Stimulated activated CD8-positive, alpha-beta memory T cell treated with anti-CD3 and anti-CD28 coated beads, Interleukin-15, amount 100 ng/mL, for 4 hours (primary cell): ENCODE data around the gene MGRN1.

Experiments used
- DNase-seq, 2 donors: peaks; one replicate each; pipeline ENCODE4 v3.0.0-alpha.2; 2020; ENCODE audit warnings: low read depth in 2 of 2

The MGRN1 gene

DNA sequence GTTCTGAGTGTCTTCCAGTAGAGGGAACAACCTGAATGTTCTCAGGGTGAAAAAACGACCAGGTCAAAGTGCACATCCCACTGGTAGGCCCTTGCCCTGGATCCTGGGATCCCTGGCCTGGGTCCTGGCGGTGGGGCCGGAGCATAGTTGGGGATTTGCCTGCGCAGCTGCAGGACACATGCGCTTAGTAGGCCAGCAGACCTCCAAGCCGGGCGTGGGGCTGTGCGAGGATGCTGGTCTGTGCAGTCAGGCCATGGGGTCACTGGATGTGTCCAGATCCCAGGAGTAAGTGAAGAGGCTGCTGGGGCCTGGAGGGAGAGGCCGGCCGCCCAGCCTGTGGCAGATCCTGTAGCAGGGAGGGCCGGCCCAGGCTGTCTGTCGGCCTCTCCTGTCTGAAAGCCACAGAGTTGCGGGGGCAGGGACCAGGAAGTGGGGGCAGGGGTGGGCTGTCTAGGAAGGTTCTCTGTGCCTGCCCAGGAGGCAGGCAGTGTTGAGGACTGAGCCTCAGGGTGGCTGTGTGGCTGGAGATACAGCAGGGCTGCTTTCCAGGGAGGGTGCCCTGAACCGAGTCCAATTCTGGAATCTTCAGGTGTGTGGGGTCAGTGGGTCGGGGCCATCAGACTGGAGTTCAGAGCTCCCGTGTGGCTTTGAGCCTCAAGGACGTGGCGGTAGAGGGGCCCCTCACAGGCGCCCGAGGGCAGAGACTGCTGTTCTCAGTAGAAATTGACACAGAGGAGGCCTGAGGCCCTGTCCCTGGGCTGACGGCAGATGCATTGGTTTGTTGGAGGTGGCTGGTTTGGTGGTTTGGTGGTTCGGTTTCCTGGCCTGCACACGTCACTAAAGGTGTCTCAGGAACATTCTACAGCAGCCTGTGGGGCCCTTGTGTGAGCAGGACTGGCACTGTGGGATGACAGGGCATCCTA, 51.5 kb downstream of the MGRN1 start:
- peak in 1 of 2 donors; percentile 34 for DNase-seq

DNA sequence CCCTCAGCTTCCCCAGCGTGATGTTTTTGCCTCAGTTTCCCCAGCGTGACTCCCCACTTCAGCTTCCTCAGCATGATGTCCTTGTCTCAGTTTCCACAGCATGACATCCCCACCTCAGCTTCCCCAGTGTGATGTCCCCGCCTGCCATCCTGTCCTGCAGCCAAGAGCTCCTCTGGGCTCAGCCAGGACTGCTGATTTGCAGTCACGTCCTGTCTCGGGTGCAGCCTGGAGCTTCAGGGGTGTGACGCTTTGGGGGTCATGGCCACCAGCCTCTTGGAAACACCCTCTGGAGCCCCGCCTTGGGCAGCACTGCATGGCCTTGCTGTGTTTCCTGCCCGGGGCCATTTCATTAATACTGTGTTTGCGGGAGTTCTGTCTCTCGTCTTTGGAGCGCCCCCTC, 52.2 kb downstream of the MGRN1 start:
- no peak for DNase-seq

DNA sequence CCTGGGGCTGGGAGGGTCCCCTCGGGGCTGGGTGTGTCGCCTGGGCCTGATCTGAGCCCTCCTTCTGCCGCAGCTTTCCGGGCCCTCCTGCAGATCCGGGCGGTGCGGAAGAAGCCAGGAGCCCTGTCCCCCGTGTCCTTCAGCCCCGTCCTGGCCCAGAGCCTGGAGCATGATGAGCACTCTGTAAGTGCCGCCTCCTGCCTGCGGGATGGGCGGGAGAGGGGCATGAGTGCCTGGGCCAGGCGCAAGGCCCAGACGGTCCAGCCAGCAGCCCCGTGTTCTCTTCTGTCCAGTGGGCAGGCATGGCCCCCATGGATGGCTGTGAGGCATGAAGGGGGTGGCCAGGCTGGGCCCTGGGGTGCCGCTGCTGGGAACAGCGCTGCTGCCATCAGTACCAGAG, 52.8 kb downstream of the MGRN1 start:
- no peak for DNase-seq

DNA sequence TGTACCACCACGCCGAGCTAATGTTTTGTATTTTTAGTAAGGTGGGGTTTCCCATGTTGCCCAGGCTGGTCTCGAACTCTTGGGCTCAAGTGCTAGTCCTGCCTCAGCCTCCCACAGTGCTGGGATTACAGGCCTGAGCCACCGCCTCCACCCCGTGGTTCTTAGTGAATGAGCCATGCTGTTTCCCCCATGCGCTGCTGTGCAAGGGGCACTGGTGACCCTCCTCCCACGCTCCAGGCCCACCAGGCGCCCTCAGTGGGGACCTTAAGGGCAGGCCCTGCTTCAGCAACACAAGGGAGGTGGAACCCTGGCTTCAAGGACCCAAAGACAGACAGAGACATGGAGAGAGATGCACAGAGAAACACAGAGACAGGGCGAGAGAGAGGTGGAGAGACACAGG, 53.4 kb downstream of the MGRN1 start:
- DNase-seq: no peak

DNA sequence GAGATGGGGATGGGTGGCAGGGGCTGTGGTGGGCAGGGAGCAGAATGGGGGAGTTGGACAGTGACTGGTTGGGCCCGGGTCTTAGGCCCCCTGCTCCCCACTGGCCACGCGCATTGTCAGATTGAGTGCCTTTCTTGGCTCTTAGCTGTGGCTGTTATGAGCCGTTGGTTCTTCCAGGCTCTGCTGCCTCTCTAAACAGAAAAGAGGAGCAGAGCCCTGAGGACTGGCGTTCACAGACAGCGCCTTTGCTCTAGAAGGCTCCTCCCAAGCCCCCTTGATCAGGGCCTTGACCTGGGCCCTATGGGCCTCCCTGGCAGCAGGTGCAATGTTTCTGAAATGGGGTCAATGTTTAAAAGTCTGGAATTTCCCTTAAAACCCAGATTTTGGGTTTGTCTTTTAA, 54.0 kb downstream of the MGRN1 start:
- no peak for DNase-seq

DNA sequence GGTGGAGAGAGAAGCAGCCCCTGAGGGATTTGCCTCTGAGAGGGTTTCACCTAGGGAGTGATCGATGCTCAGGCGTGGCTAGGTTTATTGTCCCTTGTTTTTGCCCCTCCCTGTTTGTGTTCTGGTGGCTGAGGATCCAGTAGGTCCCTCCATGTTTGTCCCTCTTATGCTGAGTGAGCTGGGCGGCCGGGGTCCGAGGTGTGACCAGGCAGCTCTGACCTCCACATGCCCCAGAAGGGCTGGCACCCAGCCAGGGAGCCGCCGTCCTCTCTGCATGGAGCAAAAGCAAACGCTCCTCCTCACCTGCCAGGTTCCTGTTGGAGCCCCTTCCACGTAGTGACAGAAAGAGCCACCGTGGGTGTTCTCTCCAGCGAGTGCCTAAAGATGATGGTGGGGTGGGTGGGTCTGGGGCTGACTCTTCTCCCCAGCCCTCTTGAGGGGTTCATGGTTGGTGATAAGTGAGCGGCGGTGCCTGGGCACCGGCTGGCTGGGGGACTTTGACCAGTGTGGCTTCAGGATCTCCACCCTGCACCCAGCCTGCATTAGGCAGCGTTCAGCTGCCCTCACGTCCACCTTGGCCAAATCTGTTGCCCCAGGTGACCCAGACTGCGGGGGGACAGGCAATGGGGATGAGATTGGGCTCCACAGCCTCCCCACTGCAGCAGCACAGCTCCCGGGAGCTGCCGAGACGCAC, 54.7 kb downstream of the MGRN1 start:
- DNase-seq: no peak

DNA sequence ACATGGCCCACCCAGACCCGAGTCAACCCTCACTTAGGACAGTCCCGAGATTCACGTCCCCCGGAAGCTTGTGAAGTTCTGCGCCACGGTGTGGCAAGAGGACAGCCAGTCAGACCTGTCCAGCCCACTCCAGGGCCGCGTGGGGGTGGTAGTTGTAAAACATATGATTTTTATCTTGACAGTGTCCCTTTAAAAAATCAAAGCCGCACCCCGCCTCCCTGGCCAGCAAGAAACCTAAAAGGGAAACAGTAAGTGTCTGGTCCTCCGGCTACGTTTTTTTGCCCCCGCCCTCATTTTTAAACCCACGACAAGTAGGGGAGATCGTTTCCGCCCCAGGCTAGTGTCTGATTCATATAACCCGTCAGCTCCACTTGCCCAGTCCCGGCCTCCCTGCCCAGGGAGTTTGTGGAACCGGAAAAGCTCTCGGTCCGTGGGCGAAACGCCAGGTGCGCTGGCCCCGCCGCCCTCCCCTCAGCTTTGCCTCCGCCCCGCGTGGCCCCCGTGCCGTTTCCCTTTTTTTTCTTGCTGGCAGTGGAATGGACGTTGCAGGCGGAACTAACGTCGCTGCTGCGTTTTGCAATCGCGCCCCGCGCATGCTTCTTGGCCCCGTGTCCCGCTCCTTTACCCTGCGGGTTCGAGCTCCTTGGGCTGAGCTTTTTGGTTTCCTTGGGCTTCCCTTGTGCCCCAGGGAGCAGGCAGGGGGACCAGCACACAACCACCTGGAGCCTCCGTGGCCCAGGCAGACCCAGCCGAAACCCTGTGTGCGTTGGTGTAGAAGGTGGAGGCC, 55.4 kb downstream of the MGRN1 start:
- DNase-seq: no peak

DNA sequence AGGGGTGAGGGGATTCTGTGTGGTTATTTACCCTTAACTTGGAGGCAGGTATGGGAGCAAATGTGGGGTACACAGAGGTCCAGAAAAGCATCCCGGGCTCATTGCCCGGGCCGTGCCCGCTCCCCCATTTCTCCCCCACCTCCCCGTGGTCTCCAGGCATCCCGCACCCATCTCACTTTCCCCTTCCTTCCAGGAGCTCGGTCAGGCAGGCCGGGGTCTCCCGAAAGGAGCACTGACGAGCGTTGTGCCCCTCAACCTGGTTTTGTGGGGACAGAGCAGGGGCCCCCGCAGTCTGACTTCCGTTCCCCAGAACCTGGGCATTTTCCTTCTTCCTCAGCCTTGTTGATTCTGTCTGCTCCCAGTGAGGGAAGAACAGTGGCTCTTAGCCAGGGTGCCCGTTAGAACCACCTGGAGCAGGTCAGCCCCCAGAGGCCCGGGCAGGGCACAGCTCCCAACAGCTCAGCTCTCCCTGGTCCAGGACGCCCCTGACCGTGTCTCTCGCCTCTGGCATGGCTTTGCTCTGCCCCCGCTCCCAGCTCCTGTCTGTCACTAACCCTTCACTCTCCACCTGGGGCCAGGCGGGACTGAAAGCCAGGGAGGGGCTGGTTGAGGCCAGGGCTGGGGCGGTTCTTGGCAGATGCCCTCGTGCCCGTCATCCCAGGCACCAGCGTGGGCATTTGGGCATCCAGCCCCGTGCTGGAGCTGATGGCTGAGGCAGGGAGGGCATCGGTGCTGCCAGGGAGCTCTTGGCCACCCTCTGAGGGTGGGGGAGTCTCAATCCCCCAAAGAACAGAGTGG, 56.2 kb downstream of the MGRN1 start:
- DNase-seq: no peak

DNA sequence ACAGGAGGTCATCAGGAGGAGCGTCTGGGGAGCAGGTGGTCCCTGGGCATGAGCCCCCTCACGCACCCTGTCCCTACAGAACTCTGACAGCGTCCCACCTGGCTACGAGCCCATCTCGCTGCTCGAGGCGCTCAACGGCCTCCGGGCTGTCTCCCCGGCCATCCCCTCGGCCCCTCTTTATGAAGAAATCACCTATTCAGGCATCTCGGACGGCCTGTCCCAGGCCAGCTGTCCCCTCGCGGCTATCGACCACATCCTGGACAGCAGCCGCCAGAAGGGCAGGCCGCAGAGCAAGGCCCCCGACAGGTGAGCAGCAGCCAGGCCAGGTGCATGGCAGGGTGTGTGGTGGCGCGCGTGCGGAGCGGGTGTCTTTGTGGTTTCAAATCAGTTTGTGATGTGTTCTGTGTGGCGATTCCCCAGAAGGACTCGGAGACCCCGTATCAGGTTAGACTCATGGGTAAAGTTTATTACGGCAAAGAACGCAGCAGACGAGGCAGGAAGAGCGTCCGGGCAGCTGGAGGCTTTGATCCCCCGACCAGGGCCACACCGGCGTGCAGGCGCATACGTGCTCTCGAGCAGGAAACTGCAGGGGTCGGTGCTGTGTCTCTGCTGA, 57.0 kb downstream of the MGRN1 start:
- DNase-seq: no peak

DNA sequence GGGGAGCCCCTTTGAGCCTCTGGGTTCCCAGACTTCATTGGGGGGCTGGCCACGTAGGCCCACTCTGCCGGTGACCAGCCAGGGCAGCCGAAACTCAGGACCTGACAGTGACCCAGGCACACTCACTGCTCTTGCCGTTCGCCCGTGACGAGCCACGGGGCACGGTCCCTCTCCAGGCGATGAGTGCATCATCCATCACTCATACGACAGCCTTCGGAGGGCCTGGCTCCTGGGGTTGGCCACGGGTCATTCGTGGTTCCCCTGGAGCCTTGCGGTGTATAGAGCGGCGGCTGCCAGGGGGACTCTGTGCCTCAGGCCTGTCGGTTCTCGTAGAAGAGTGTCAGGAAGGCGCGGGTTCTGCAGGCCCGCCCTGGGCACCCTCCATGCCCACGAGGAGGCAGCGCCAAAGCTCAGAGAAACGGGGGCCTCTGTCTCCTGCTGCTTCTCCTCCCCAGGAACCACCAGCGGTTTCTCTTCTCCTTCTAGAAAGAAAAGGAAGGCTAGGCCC, 57.5 kb downstream of the MGRN1 start:
- no peak for DNase-seq

DNA sequence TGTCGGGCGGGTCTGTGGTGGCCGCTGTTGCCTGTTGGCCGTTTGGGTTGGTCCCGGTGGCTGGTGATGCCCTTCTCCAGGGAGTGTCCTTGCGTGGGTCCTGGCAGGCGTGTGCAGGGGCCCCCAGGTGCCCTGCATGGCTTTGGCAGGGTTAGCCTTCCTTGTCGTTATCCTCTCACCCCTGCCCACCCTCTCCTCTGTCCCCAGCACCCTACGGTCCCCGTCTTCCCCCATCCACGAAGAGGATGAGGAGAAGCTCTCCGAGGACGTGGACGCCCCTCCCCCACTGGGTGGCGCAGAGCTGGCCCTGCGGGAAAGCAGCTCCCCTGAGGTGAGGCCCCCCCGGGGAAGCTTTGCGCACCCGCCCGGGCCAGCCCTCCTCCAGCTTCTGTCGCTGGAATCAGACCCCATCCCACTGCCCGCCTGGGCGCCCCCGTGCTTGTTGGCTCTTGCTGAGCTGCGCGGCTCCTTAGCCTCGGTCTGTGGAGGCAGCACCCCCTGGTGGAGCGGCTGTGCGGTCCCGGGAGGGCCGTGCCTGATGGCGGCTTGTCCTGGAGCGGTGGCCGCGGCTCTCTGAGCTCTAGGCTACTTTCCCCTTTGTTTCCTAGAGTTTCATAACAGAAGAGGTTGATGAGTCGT, 58.1 kb downstream of the MGRN1 start:
- DNase-seq: no peak

DNA sequence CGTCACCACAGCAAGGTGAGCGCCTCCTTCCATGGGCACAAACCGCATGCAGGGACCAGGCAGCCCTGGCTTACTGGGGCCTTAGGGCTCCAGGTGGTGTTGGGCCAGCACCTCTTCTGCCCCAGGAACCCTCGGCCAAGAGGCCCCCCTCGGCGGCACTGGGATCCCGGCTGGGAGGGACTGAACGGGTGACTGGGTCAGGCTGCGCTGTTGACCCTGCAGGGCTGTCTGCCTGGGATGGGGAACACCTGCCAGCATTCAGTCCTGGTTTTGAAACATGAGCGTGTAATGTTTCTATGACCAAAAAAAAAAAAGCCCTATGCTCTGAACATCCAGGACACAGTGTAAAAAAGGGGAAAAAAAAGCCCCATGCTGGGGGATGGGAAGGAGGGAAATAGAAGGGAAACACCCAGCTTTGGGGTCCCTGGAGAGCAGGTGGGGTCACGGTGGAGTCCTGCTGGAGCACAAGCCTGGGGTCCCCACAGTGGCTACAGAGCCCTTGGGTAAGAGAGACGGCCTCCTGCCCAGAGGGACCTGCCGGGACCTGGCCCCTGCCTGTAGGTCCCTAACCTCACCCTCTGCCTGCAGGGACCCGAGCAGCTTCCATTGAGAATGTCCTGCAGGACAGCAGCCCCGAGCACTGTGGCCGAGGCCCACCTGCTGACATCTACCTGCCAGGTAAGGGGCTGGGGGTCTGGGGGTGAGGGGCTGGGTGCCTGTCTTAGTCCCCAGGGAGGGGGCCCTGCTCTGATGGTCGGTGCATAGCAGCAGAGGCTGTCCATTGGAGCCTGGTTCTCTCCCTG, 58.8 kb downstream of the MGRN1 start:
- DNase-seq: no peak

DNA sequence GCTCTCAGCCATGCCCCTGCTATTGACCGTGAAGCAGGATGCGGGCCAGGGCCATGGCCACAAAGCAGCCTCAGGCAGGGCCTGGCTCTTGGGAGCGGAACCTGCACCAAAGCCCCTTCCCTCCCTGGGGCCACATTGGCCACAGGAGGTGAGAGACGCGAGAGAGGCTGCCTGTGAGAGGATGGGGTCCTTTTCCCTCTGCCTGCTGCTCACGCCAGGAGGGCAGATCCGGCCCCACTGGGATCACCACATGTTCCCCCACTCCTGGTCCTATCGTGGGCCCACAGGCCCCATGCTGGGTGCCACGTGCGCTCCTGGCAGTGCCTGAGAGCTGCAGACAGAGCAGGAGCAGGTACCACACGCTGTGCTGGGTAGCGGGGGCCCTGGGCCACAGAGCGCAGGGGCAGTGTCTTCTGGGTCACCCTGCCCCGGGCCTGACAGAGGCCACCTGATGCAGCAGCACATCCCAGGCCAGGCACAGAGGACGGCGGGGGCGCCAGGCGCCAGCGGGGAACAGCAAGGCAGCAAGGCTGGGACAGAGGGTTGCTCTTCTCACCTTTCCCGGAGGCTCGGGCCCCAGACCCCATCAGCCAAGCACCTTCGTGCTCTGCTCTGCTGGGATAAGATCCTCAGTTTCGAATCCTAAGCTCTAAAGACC, 59.6 kb downstream of the MGRN1 start:
- no peak for DNase-seq

DNA sequence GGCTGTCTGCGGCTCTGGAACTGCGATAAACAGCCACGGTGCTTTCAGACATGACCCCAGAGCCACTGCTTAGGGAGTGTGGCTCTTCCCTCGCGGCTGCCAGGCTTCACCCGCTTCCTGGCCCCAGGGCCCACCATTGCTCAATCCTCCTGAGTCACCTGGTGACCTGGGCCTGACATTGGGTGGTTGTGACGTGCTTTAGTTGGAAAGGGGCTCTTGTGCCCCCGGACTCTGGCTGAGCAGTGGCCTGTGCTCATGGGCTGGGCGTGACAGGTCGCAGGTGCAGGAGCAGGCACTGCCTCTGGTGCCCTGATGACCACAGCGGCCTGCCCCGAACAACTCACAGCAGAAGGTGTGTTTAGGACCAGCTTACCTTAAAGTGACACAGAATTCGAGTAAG, 60.1 kb downstream of the MGRN1 start:
- DNase-seq: no peak

DNA sequence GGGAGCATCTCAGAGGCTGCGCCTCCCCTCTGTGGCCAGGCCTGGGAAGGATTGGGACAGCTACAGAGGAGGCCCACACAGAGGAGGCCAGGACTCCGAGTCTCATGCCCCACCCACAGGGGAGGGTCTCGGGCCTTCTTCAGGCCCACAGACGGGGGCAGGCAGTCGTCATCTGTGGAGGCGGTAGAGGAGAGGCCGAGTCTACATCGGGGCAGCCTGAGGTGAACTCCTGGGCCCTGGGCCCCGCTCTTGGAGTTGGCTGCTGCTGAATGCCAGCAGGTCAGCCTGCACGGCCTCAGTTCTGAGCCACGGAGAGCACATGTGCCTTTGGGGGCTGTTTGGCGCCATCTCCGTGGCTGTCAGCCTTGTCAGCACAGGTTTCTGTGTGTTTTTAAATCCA, 60.7 kb downstream of the MGRN1 start:
- no peak for DNase-seq

DNA sequence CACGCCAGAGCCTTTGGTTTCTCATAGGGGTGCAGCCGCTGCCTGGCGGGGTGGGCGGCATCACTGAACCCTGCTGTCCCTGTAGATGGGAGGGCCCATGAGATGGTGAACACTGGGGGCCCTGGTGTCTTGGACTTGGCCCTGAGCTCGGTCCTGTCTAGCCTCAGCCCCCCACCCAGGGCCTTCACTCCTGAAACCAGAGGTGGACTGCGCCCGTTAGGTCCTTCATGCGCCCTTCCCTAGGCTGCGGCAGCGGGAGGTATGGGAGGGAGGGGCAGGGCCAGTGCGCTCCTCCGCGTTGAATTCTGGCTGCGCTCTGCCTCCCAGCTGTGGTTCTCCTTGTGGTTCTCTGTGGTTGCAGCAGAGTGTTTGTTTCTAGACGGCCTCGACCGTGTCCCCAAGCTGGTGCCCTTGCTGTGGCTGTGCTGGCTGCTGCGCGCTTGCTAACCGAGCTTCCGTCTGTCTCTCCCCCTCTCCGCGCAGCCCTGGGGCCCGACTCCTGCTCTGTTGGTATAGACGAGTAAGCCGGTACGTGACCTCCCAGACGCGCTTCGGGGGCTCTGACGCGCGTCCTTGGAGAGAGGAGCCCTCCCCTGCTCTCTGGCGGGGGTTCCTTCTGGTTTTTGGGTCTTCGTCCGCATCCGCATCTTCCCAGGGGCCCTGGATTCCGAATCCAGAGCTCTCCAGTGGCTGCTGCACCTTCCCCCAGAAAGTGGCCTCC, 61.3 kb downstream of the MGRN1 start:
- no peak for DNase-seq

DNA sequence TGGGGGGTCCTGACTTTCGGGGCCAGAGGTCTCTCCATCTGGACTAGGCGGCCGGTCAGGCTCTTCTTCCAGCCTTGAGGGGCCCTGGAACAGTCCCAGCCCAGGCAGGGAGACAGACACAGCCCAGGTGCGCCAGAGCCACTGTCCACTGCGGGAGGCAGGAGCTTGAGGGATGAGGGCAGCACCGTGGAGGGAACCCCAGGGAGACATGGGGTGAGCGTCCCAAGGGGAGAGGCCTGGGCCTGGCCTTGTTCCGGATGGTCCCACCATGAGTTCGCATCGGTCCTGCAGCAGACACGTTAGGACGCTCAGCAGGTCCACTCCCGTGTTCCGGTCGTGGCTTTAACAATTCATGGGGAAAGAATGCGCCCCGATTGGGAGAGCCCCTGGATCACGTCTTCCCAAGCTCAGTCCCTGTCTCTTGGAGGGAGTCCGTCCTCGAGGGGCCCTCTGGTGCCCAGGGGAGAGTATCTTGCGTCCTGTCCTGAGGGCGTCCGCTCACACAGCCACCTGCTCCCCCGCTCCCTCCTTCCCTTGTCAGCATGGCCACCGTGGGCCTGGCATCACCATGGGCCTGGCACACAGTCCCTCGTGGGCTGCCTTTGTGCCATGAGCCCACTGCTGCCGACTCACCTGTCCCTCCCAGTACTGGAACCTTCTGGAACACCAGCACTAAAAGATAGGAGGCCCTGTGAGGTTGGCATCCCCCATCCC, 62.0 kb downstream of the MGRN1 start:
- no peak for DNase-seq

DNA sequence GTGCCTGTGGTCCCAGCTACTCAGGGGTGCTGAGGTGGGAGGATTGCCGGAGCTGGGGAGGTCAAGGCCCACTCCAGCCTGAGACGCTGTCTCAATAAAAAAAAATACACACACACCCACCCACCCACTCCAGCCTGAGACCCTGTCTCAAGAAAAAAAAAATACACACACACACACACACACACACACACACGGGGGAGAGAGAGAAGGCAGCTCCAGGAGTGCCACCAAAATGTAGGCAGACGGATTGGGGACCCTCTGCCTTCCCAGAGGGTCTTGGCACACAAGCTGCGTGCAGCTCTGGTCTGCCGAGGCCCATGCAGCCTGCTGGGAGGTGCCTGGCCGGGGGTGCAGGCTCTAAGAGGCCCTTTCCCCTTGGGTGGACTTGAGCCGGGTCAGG, 62.8 kb downstream of the MGRN1 start:
- DNase-seq: no peak
